NCI-H2171 treated with DMSO at 0.1 percent for 48 hours (cell line): ENCODE measurements around the gene LTBP1.
A peak's percentile ranks its signal among the peaks of the same experiment; 100 is the strongest.
"Not testable (repeated sequence)": the region's sequence is repeated elsewhere in the genome, so short reads cannot be mapped to it uniquely, and the experiment has no call there.

ENCODE experiments used
- DNase-seq: peaks from one replicate; lab custom pipeline; 2025; lab: John Stamatoyannopoulos, UW

The LTBP1 gene

DNA sequence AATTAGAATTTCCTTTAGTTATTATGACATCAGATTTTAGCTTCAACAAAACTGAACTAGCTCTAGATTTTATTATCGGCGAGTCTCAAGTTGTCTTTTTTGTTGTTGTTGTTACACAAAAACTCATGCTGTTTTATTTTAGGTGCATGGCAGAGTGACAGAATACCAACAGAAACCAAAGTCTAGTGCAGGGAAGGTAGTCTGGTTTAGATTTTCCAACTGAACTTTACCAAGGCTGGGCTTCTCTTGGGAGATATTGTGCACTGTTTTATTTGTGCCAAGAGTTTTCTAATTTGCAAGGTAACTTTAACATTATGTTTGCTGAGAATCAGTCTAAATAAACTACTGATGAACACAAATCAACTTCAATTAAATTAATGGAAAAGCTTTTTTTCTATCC is 486.1 kb downstream of the LTBP1 start:
- DNase-seq = no peak

DNA sequence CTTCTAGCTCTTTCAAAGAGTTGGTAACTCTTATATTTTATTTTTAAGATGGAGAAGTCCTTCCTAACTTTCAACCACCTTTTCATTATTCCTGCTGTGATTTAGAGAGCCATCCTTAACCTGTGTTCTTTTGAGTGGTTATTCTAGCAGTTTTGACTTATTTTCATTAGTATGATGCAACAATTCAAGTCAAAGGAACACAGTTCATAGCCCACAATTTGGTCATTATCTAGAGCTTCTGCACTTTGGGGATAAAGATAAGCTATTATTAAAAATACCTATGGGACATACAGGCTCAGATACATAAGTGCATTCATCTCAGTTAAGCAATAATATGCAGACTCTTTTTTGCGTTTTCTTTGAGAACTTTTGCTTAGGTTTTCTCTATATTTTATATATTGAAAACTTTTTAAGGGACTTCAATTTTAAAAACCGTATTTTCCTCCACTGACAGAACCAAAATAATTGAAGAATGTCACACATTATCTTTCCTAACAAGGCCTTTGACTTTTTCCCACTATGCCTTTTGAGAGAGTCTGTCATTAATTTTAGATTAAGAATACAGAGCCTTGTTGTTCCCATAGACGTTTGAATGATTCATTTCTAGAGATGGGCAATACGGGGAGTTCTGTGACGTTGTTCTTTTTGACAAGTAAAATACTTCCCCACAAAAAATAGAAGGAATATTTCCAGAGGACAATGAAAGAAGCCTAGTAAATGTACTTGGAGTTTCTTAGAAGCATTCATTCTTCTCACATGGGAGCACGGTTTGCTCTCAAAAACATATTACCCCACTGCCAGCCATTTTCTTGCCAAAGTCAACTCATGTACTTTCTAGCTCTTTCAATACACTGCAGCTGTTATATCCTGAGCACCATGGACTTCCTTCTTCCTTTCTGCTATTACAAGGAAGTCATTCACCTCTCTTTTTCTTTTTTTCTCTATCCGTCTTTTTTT is 486.8 kb downstream of the LTBP1 start:
- no peak for DNase-seq

DNA sequence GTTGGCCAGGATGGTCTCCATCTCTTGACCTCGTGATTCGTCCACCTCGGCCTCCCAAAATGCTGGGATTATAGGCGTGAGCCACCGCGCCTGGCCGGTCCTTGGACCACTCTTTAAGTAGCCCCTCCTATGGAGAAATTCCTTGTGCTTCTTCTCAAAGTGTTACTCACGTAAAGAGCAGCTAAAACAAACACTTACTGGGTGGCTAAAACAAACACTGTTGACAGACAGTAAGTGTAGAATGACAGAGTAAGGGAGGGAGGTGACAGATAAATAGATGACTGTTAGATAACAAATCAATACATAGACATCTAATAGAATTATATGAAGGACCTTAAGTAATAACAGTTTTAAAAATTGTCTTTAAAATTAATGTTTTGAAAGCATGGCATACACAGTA is 488.8 kb downstream of the LTBP1 start:
- DNase-seq = no peak

DNA sequence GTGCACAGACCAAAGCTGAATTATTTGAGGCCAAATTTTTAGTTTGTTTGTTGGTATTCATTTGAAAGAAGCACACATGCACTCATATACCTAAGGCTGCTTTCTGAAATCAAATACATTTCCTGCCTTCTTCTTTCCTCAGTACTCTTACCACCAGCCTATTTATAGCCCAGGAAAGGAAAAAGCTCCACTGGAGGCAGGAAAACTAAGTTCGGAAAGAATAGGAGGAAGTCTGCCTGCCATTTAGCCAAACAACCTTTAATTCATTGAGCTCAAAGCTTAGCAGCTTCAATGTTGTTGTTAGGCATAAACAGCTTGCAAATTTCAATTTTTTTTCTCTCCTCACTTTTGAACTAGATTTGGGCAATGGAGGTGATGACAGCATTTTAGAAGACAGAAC is 489.3 kb downstream of the LTBP1 start:
- DNase-seq = no peak

DNA sequence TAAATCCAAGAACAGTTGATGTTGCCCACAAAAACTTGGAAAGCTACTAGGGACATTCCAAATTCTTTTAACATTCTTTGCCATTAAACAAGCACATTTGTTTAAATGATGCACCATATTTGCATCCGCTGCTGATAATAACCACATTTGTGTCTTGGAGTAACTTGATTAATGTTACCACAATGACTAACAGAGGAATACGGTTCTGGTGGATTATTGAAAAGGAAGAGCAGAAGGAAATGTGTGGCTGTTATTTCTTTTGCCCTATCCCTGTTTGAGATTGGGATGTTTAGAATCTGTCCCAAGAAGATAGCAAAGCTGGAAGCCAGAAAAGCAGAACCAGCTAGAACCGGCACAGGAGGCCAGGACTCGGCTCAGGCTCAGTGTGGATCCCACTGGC is 490.5 kb downstream of the LTBP1 start:
- DNase-seq = no peak

DNA sequence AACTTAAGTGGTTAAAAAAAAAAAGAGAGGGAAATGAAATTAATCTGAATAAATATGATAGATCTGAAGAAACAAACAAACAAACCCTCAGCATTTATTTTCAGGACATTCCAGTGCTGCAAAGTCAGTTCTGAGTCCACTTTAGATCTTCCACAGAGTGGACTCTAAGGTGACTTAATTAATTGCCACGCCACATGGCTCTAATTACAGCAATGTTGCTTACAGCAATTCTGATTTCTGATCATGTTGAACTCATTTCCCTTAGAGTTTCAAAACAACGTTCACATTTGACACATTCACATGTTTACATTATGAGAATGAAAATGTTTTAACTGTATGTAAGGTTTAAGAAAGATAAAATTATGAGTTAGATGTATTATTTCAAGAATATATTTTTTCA is 491.1 kb downstream of the LTBP1 start:
- no peak for DNase-seq

DNA sequence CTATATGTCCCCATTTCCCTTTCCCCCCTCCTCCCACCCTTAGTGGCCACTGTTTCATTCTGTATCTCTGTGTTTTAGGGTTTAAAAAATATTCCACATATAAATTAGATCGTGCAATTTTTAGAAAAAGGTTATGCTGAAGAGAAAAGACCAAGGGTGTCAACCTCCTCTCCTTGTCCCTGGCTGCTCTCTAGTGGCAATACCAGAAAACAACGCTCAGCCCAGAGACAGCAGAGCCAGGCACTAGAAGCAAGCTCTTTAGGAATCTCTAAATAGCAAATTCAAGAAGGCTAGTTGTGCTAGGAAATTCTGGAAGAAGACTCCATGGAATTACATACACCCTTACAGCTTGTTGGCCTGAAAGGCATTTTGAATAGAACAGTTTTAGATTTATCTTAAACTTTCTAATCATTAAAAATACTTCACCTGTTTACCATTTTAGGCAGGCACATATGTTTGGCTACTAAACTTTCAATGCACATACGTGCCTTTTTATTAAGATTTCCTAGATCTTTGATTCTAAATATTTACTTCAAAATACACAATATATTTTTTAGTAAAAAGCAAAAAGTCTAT is 494.6 kb downstream of the LTBP1 start:
- peak; percentile 76 for DNase-seq

DNA sequence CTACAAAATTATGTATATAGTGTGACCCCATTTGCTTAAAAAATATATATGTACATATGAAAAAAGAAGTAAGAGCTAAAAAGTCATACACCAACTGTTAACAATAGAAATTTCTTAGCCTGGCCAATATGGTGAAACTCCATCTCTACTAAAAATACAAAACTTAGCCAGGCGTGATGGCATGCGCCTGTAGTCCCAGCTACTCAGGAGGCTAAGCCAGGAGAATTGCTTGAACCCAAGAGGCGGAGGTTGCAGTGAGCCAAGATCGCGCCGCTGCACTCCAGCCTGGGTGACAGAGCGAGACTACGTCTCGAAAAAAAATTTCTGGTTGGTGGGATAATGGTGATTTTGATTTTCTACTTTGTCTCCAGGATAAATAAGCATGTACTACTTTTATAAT is 495.3 kb downstream of the LTBP1 start:
- DNase-seq = not testable (repeated sequence)

DNA sequence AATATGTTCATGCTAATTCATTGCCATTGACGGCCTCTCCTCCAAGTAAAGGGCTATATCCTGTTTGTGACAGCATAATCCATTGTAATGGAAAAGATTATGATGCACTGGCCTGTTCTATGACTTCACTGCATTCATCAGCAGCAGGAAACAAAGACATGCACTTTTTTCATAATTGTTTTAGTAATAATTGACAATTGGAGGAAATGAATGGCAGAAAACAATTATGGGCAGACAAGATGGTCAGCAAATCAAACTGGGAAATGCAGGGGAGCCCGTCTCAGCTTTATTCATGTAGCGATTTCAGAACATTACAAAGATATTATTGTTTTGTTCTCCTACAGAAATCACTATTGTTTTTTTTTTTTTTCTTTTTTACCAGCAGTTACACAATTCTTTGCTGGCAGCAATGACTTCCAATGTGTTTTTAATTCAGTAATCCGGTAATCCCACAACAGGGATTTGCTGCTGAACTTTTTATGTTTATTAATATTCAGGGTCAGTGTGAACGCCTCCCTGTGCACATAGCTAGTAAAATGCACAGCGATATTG is 495.9 kb downstream of the LTBP1 start:
- DNase-seq = no peak

DNA sequence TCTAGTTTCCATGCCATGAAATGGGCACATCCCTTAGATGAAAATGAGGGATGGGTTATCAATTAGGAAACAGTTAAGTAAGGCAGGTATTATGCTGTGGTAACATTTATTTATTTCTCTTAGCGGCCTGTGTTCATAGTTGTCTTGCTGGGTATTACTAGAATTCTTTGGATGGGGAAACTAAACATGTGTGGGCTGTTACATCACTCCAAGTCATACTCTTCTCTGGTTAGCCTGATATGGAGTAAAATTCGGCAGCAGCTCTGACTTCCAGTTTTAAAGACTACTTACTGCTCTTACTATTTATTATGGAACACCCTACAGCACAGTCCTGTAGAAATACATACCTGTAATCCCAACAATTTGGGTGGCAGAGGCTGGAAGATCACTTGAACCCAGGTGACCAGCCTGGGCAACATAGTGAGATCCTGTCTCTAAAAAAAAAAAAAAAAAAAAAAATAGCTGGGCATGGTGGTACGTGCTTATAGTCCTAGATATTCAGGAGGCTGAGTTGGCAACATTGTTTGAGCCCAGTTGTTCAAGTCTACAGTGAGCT is 496.6 kb downstream of the LTBP1 start:
- no peak for DNase-seq

DNA sequence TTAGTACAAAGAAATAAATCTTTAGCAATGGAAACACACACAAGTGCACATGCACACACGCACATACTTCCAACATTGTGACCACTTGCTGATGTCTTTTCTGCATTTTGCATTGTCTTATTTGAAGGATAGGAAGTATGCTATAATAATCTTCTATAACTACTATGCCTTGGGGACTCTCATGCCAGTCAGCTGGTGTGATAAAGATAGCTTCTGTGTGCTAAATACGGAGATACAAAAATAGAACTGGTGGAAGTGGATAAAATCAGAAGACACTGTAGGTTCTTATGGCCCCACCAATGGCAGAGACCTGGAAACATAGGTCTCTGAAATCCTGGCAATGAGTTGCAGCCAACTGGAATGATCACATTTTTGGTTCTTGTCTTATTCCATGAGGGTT is 498.2 kb downstream of the LTBP1 start:
- DNase-seq = no peak

DNA sequence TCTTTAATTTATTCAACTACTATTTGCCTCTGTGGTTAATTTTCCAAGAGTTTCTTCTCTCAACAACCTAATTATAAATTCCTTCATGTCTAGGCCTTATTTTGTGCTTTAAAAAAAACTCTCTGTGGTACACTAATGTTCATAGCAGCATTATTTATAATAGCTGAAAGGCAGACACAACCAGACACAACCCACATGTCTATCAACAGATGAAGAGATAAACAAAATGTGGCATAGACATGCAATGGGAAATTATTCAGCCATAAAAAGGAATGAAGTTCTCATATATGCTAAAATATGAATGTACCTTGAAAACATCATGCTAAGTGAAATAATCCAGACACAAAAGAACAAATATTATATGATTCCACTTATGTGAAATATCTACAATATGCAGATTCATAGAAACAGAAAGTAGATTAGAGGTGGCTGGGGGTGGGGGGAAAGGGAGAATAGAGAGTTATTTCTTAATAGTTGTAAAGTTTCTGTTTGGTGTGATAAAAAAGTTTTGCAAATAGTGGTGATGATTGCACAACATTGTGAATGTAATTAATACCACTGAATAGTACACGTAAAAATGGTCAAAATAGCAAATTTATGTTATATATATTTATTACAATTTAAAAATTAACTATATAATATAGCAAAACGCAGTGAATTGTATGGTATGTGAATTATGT is 501.6 kb downstream of the LTBP1 start:
- no peak for DNase-seq
